22Rv1 (cell line): Measurements from ENCODE around the gene IQSEC3.

Source experiments
- CTCF ChIP-seq: fragments of 450-650 bp; IDR thresholded peaks from 2 replicates; pipeline ENCODE4 v1.5.1; 2017; ENCODE audit warnings: mild to moderate bottlenecking
- ZFX ChIP-seq: fragments of 450-650 bp; IDR thresholded peaks from 2 replicates; pipeline ENCODE4 v1.6.1; 2017; ENCODE audit warnings: antibody characterized with exemption, borderline replicate concordance

GRCh38 chr12:105696-106095 lies 39.1 kb downstream of the IQSEC3 start:
- TF ChIP-seq CTCF (no peak), ZFX (no peak)
